GM12891 (cell line): Measurements from ENCODE around the gene SLCO3A1.

ENCODE experiments used
- DNase-seq: peaks from one replicate; pipeline ENCODE4 v3.0.0; 2011; ENCODE audit warnings: low spot score; ENCODE audit not compliant: insufficient read length
- FAIRE-seq: peaks from 2 replicates; lab custom pipeline; 2011; peaks lifted over from hg19 to GRCh38; lab: Jason Lieb, UNC
- PAX5 ChIP-seq: IDR thresholded peaks from 2 replicates; pipeline ENCODE4 v1.6.1; 2011; ENCODE audit warnings: low read length, moderate library complexity, mild to moderate bottlenecking; ENCODE audit not compliant: insufficient read depth, severe bottlenecking
- POLR2A ChIP-seq: IDR thresholded peaks from 2 replicates; pipeline ENCODE4 v1.6.1; 2011; ENCODE audit warnings: low read depth, low read length, control low read depth
- POLR2AphosphoS5 ChIP-seq: IDR thresholded peaks from 2 replicates; pipeline ENCODE4 v1.6.1; 2011; ENCODE audit warnings: low read depth, low read length, control low read depth
- POU2F2 ChIP-seq: IDR thresholded peaks from 2 replicates; pipeline ENCODE4 v1.6.1; 2011; ENCODE audit warnings: low read depth, mild to moderate bottlenecking, control low read depth, low read length, moderate library complexity
- SPI1 ChIP-seq: IDR thresholded peaks from 2 replicates; pipeline ENCODE4 v1.6.1; 2011; ENCODE audit warnings: low read depth, low read length, control low read depth
- TAF1 ChIP-seq: IDR thresholded peaks from 2 replicates; pipeline ENCODE4 v1.6.1; 2011; ENCODE audit warnings: low read depth, low read length, control low read depth

Gene SLCO3A1

DNA sequence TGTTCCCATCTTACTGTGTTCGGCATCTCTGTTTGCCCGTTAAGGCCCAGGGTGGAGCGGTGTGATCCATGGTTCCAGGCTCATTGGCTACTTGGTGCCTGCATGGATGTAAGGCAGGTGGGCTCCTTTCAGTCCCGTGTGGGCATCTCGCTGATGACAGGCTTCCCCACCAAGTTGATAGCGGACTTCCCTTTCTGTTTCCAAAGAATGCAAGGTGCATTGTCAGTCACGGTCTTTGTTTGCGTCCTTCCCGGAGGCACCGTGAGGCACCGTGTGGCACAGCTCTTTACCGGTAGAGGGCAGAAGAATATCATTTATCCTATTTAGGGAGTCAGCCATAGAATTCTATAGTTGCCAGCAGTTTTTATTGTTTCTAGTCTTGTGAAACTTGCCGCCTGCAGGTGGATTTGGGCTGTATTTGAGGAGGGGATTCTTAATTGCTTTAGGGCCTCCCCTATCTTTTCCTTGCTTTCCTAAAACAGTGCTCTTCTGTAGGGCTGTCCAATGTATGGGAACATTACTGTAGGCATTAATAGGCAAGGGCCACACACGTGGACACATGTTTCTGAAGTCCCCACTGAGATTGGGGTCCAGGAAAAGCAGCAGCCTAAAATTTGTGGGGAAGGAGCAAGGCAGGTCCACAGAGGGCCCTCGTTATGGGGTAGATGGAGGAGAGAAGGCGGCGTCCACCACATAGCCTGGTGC, 244.1 kb downstream of the SLCO3A1 start:
- TF ChIP-seq POLR2AphosphoS5 = no peak
- no peak for TF ChIP-seq POU2F2
- no peak for TF ChIP-seq SPI1
- TF ChIP-seq PAX5 = no peak
- TF ChIP-seq POLR2A = no peak
- DNase-seq (no peak), FAIRE-seq (peak; percentile 89)

DNA sequence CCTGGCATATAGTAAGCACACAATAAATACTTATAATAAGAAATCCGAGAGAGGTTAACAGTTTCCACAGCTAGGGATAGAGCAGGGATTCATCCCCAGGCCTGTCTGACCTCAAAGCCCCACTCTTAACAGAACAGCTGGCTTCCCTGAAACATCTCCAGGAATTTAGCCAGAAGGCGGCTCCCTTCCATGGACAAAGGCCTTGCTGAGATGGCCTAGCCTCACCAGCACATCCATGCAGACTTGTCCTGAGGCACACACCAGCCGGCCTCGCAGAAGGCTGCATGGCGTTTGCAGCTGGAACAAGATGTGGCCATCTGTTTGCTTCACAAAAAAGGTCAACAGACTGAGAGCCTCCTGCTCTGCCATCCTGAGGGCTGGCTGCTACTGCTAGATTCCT, 245.4 kb downstream of the SLCO3A1 start:
- no peak for FAIRE-seq
- TF ChIP-seq TAF1 (no peak), POLR2AphosphoS5 (no peak), SPI1 (no peak)
- DNase-seq = no peak

DNA sequence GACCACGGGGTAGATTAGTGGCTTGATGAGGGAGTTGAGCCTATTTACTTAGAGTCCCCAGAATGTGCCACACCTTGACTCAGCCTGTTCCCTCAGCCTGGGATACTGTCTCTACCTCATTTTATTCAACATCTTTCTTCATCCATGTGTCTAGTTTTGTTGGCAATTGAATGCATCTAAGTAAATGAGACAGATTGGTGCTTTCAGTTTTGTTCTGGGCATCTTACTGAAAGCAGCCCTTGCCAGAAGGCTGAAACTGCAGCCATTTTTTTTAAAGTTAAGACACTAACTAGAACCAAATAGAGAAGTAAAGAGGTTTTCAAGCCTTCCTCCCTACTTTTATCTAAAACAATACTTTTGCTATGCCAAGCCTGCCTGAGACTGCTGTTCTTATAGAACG, 246.8 kb downstream of the SLCO3A1 start:
- no peak for DNase-seq
- TF ChIP-seq TAF1 (no peak), POLR2A (no peak), SPI1 (no peak), PAX5 (no peak), POLR2AphosphoS5 (no peak), POU2F2 (no peak)
- no peak for FAIRE-seq

DNA sequence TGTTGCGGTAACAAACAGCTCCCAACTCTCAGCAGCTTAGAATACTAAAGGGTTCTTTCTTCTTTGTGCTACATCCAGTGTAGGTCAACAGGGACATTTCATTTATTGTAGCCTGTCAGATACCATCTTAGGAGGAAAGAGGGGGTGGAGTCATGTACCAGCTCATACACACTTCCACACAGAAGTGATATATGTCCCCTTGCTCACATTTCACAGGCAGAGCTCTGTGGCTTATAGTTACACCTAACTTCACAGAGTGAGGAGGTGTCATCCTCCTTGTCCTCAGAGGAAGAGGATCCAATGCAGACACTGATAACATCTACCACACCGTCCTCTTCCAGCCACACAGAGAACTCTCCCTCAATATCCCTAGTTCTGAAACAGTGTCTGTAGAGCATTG, 247.2 kb downstream of the SLCO3A1 start:
- TF ChIP-seq POLR2A (no peak), POLR2AphosphoS5 (no peak), PAX5 (no peak), POU2F2 (no peak), TAF1 (no peak), SPI1 (no peak)
- FAIRE-seq (peak; percentile 31), DNase-seq (no peak)

DNA sequence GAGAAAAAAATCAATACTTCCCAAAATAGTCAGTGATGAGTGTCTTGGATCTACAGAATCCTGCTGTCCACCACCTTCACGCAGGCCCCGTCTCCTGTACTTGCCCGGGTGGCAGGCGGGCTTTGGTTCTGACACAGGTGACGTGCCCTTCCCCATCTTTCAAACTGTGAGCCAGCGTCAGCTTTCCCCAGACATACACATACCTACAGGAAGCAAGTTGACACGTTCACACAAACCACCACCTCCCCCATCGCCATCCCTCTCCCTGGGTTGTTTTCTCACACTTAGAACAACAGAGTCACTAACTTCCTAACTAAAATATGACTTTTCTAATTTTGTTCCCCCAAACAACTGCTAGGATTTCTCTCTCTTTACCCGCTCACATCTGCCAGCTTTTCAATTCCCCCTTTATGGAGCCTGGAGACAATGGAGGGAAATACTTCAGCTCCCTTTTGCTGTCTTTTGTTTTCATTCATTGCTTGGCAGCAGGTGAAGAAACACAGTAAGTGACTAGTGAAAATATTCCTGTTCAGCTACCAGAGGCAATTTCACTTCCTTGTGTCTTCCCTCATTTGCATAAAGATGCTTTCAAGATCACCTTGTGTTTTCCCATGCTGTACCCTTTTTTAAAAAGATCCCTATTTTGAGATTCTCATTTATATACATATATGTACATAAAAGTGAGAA, 248.3 kb downstream of the SLCO3A1 start:
- peak; percentile 62; the same call in 1 of the 2 replicates for TF ChIP-seq POU2F2
- no peak for TF ChIP-seq POLR2A
- TF ChIP-seq SPI1 = peak; percentile 67
- TF ChIP-seq TAF1 = no peak
- no peak for TF ChIP-seq PAX5
- TF ChIP-seq POLR2AphosphoS5 = no peak
- FAIRE-seq = peak; percentile 77
- no peak for DNase-seq

DNA sequence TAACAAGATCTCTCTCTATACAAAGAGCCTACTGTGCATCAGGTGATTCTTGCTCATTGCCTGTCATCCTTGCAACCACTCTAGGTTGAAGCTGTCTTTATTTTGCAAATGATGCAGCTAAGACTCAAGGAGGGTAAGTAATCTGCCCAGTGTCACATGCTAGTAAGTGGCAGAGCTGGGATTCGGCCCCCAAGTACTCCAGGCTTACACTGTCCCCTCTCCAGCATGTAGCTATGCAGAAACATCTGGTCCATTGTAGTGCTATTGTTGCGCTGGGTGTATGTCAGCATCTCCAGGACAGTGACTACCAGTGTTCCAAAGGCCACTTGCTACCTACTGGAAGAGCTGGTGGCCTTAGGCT, 248.9 kb downstream of the SLCO3A1 start:
- FAIRE-seq = no peak
- no peak for DNase-seq
- TF ChIP-seq TAF1 (no peak), SPI1 (no peak), POLR2A (no peak), PAX5 (no peak), POU2F2 (no peak), POLR2AphosphoS5 (no peak)

DNA sequence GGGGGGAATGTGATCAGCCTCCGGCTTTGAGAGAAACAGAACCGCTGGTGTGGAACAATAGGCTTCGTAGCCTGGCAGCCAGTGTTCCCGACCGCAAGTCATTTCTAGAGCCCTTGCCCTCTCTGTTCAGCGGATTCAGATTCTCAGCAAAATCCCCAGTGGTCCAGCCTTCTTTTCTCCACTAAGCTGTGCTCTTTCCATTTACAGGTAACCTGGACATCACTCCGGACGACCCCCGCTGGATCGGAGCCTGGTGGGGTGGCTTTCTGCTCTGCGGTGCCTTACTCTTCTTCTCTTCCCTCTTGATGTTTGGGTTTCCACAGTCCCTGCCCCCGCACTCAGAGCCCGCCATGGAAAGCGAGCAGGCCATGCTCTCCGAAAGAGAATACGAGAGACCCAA, 250.6 kb downstream of the SLCO3A1 start:
- no peak for TF ChIP-seq SPI1
- no peak for TF ChIP-seq POLR2AphosphoS5
- FAIRE-seq (no peak), DNase-seq (no peak)

DNA sequence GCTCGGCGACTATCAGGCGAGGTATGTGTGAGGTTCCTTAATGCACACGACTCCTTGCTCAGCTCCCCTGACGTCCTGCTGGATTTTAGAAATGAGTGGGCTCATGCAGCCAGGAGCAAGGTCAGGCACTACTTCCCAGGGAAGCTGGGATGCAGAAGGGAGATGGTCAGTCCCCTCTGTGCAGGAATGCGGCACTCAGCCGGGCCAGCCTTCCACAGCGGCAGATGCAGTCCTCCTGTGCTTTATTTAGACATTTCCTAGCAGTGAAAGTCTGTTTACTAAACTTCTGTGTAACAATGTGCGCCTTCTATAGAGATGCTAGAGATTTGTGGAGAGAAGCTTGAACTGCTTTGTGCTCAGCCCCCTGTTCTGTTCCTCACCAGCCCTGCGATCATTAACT, 252.1 kb downstream of the SLCO3A1 start:
- DNase-seq (no peak), FAIRE-seq (no peak)
- TF ChIP-seq POU2F2 (no peak), TAF1 (no peak), POLR2AphosphoS5 (no peak), SPI1 (no peak), PAX5 (no peak), POLR2A (no peak)

DNA sequence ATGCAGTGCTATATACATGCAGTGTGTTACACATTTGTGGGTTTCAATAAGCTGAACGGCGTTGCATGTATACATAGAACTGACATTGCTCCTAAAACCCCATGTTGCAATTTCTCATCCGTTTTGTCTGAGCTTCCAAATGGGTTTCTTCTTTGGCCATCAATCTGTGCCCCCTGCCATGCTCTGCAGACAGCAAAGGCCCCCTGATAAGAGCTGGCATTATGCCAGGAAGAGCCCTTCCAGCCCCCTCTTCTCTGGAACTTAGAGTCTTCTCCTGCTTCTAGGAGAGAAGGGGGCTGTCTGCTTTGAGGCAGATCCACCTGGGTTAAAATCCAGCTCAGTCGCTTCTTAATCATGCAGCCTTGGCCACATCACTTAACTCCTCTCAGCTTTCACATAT, 254.0 kb downstream of the SLCO3A1 start:
- no peak for DNase-seq

DNA sequence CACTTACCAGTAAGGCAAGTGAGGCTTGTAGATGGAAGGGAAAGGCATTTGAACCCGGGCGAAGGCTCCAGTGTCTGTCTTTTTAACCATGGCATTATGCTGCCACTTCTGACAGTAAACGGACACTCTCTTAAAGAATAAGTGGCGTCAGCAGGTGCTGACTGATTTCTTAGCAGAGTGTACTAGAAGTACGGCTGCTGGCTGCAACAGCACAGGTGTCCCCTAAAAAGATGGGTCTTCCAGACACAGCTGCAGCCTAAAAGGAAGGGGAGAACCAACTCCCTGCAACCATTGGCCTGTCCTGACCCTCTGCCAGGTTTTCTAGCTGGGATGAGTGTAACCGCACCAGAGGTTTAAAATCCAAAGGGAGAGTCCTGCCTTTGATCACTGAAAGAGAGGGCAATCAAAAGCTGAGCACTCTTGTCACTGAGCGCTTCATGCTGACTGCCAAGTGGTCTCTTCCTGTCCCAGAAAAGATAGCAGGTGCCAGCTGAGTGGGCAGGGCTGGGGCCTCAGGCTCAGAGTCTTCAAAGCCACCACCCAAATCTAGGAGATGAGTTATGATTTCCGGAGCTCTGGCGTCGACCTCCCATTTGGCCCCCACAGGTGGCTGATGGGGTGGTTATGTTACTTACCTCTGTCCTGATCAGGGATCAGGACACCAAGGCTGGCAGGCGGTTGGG, 255.8 kb downstream of the SLCO3A1 start:
- DNase-seq (no peak), FAIRE-seq (no peak)
- no peak for TF ChIP-seq PAX5
- TF ChIP-seq POLR2AphosphoS5 = no peak
- no peak for TF ChIP-seq TAF1
- TF ChIP-seq POLR2A = no peak
- TF ChIP-seq SPI1 = no peak
- no peak for TF ChIP-seq POU2F2

More for the DNA sequence above, 254.0 kb downstream of the SLCO3A1 start:
- FAIRE-seq = no peak
- no peak for TF ChIP-seq PAX5
- no peak for TF ChIP-seq POLR2A
- no peak for TF ChIP-seq TAF1
- TF ChIP-seq POLR2AphosphoS5 = no peak
- no peak for TF ChIP-seq SPI1
- TF ChIP-seq POU2F2 = no peak
